ENCODE data around the gene LAMA3.

Gene LAMA3

GRCh38 chr18:23689031-23689615 lies at the start of gene LAMA3:
TSS of gene LAMA3 (plus strand) at chr18:23689453. CDS start at chr18:23689684, 231 bp downstream.
- no peak for DNase-seq
- Histone ChIP-seq H3K9ac (ENCODE audit: low read depth, low read length) (no peak within 1 kb of the TSS), H3K27ac (ENCODE audit: low read length) (no peak within 1 kb of the TSS), H3K4me3 (ENCODE audit: low read depth in 1 of 2, low read length in 2 of 2) (no peak within 1 kb of the TSS), H2AFZ (ENCODE audit: low read depth, low read length) (no peak within 1 kb of the TSS), H3K36me3 (ENCODE audit: insufficient read depth, low read length) (no peaks in the 10 kb centered on the region), H3K27me3 (ENCODE audit: insufficient read depth, low read length, poor library complexity) (no peaks in the 10 kb centered on the region), H3K4me2 (ENCODE audit: insufficient read depth, low read length) (no peak within 1 kb of the TSS), H3K79me2 (ENCODE audit: insufficient read depth, low read length) (no peaks in the 10 kb centered on the region), H3K4me1 (ENCODE audit: insufficient read depth, low read length) (no peaks in the 10 kb centered on the region), H4K20me1 (ENCODE audit: insufficient read depth, low read length) (no peaks in the 10 kb centered on the region), H3K9me3 (ENCODE audit: insufficient read depth, low read length, severe bottlenecking) (no peaks in the 10 kb centered on the region)
- no peak for ATAC-seq (ENCODE audit: insufficient read depth, low read depth)
- TF ChIP-seq EZH2 (IDR thresholded peaks at IDR 0.05; ENCODE audit: borderline replicate concordance, low read depth, low read length, severe bottlenecking) (no peak), CTCF (IDR thresholded peaks at IDR 0.05; ENCODE audit: borderline replicate concordance, extremely low read depth, low read length, poor library complexity, severe bottlenecking) (no peak)

GRCh38 chr18:23640052-23640451 lies 49.2 kb upstream of the LAMA3 start:
- no peak for ATAC-seq (ENCODE audit: insufficient read depth, low read depth)
- DNase-seq = no peak
- no peaks in the 10 kb centered on the region for H3K27me3 ChIP-seq (ENCODE audit: insufficient read depth, low read length, poor library complexity)
- no peaks in the 10 kb centered on the region for H3K79me2 ChIP-seq (ENCODE audit: insufficient read depth, low read length)
- H3K36me3 ChIP-seq (ENCODE audit: insufficient read depth, low read length) = no peaks in the 10 kb centered on the region
- no peak for TF ChIP-seq EZH2 (IDR thresholded peaks at IDR 0.05; ENCODE audit: borderline replicate concordance, low read depth, low read length, severe bottlenecking)
- TF ChIP-seq CTCF (IDR thresholded peaks at IDR 0.05; ENCODE audit: borderline replicate concordance, extremely low read depth, low read length, poor library complexity, severe bottlenecking) = no peak
- no peak overlapping the region for H3K4me3 ChIP-seq (ENCODE audit: low read depth in 1 of 2, low read length in 2 of 2)
- H3K9me3 ChIP-seq (ENCODE audit: insufficient read depth, low read length, severe bottlenecking) = peaks cover 15% of the 10 kb centered on the region
- no peak overlapping the region for H3K27ac ChIP-seq (ENCODE audit: low read length)
- H4K20me1 ChIP-seq (ENCODE audit: insufficient read depth, low read length) = no peaks in the 10 kb centered on the region
- H2AFZ ChIP-seq (ENCODE audit: low read depth, low read length) = no peak overlapping the region
- no peak overlapping the region for H3K9ac ChIP-seq (ENCODE audit: low read depth, low read length)
- H3K4me1 ChIP-seq (ENCODE audit: insufficient read depth, low read length) = no peaks in the 10 kb centered on the region
- no peak overlapping the region for H3K4me2 ChIP-seq (ENCODE audit: insufficient read depth, low read length)

GRCh38 chr18:23641143-23641720 lies 48.0 kb upstream of the LAMA3 start:
- Histone ChIP-seq H3K4me2 (ENCODE audit: insufficient read depth, low read length) (no peak overlapping the region), H3K27ac (ENCODE audit: low read length) (no peak overlapping the region), H3K4me3 (ENCODE audit: low read depth in 1 of 2, low read length in 2 of 2) (no peak overlapping the region), H2AFZ (ENCODE audit: low read depth, low read length) (no peak overlapping the region), H3K27me3 (ENCODE audit: insufficient read depth, low read length, poor library complexity) (no peaks in the 10 kb centered on the region), H3K36me3 (ENCODE audit: insufficient read depth, low read length) (no peaks in the 10 kb centered on the region), H4K20me1 (ENCODE audit: insufficient read depth, low read length) (no peaks in the 10 kb centered on the region), H3K4me1 (ENCODE audit: insufficient read depth, low read length) (no peaks in the 10 kb centered on the region), H3K9me3 (ENCODE audit: insufficient read depth, low read length, severe bottlenecking) (peaks cover 15% of the 10 kb centered on the region), H3K9ac (ENCODE audit: low read depth, low read length) (no peak overlapping the region), H3K79me2 (ENCODE audit: insufficient read depth, low read length) (no peaks in the 10 kb centered on the region)
- DNase-seq (no peak), ATAC-seq (ENCODE audit: insufficient read depth, low read depth) (no peak)
- TF ChIP-seq EZH2 (IDR thresholded peaks at IDR 0.05; ENCODE audit: borderline replicate concordance, low read depth, low read length, severe bottlenecking) (no peak), CTCF (IDR thresholded peaks at IDR 0.05; ENCODE audit: borderline replicate concordance, extremely low read depth, low read length, poor library complexity, severe bottlenecking) (no peak)

Measured in DND-41 (cell line).